AG10803 (cell line): ENCODE results near the gene ADPRM.
"Not testable (repeated sequence)": the region's sequence is repeated elsewhere in the genome, so short reads cannot be mapped to it uniquely, and the experiment has no call there.

Source experiments
- DNase-seq: peaks from one replicate; pipeline ENCODE4 v3.0.0; 2010; ENCODE audit warnings: low read depth
- H3K4me3 ChIP-seq: 2 replicates; pipeline ENCODE4 v1.5.1; 2011; ENCODE audit warnings: mild to moderate bottlenecking, low read length, control low read depth
- TF ChIP-seq, protein P1 (sequence below): conservative IDR thresholded peaks from 2 replicates; pipeline ENCODE4 v1.5.1; 2011; ENCODE audit warnings: mild to moderate bottlenecking, low read length, control low read depth, inconsistent platforms

The ADPRM gene

DNA sequence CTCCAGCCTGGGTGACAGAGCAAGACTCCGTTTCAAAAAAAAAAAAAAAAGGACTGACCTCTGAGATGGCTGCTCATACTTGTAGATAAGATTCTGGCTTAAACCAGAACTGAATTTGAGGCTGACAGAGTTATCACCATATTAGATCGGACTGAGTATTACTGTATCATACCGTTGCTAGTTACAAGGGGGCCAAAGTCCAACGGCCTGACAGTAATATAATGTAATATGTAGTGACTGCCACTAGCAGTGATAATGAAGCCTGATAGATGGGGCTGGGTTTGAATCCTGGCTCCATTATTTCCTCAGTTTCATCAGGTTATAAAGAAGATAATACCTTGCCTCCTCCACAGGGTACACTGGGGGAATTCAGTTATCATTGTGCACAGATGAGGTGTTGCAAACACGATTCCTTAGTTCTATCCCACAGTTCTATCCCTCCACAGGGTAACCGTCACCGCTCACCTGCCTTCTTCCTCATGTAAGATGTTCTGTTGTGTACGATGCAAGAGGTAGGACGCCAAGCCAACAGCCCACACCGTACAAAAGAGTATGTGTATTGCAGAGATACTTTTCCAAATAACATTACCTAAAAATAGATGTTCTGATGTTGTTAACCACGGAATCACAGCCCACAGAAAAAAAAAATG, 27.3 kb downstream of the ADPRM start:
- TF ChIP-seq, protein P1, sequence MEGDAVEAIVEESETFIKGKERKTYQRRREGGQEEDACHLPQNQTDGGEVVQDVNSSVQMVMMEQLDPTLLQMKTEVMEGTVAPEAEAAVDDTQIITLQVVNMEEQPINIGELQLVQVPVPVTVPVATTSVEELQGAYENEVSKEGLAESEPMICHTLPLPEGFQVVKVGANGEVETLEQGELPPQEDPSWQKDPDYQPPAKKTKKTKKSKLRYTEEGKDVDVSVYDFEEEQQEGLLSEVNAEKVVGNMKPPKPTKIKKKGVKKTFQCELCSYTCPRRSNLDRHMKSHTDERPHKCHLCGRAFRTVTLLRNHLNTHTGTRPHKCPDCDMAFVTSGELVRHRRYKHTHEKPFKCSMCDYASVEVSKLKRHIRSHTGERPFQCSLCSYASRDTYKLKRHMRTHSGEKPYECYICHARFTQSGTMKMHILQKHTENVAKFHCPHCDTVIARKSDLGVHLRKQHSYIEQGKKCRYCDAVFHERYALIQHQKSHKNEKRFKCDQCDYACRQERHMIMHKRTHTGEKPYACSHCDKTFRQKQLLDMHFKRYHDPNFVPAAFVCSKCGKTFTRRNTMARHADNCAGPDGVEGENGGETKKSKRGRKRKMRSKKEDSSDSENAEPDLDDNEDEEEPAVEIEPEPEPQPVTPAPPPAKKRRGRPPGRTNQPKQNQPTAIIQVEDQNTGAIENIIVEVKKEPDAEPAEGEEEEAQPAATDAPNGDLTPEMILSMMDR = no peak
- no peak overlapping the region for H3K4me3 ChIP-seq
- DNase-seq = no peak

DNA sequence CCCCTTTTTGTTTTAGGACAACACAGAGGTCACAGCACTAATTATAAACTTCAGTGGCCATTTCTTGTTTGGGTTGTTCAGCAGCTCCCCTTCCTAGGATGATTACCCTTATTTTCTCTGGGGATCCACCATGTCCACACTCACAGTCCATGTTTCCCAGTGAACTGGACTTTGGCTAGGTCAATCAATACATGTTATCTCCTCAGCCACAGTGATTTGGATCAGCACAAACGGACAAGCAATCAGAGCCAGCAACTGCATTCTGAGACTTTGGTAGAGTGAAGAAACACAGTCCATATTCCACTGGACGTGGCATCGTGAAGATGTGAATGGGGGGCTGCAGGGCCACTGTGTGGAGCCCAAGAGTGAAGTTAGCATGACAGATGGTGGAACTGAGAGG, 27.9 kb downstream of the ADPRM start:
- DNase-seq = no peak
- H3K4me3 ChIP-seq = no peak overlapping the region
- TF ChIP-seq, protein P1 = no peak

DNA sequence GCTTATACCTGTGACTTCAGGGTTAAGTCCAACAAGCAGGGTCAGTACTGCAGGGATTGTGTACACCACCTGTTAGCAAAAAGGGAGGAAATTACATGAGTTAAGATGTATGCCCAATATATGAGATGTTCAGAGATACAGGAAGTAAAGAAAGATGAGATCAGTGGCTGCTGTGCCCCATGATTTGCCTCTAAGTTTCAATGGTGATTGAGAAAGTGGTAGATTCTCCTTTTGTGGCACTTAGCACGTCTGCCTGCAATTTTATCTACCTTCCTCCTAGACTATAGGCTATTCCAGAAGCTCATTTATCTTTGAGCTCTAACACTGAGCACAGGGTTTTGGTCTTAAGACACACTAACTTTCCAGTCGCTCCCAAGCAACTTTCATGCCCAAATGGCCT, 28.8 kb downstream of the ADPRM start:
- H3K4me3 ChIP-seq = no peak overlapping the region
- no peak for DNase-seq
- TF ChIP-seq, protein P1 = no peak

DNA sequence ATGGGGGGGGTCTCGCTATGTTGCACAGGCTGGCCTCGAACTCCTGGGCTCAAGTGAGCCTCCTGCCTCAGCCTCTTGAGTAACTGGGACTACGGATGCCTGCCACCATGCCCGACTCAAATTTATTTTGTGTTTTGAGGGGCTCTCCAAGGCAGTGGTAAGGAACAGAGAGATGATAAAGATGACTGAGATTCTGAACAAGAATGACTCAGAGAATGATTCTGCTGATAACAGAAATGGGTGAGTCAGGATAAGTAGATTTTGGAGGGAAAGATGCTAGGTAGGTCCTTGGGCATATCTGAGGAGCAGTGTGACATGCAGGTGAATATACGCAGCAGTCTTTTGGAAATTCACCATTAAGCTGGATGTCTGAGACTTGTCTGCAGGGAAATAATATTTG, 29.8 kb downstream of the ADPRM start:
- DNase-seq = no peak
- no peak overlapping the region for H3K4me3 ChIP-seq
- TF ChIP-seq, protein P1 = no peak

DNA sequence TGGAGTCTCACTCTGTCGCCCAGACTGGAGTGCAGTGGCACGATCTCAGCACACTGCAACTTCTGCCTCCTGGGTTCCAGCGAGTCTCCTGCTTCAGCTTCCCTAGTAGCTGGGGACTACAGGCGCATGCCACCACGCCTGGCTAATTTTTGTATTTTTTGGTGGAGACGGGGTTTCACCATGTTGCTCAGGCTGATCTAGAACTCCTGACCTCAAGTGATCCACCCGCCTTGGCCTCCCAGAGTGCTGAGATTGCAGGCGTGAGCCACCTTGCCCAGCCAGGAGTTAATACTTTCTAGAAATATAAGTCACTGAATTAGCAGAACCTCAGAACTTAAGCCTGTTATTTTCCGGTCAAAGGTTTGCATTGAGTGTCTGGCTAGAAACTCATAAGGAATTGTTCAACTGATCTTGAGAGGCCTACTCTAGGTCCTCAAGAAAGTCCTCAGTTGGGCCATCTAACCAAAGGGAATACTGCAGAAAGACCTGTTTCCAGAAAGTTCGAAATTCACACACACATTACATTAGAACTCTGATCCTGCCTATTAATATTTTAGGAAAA, 31.0 kb downstream of the ADPRM start:
- H3K4me3 ChIP-seq = no peak overlapping the region
- DNase-seq = no peak
- TF ChIP-seq, protein P1 = no peak

DNA sequence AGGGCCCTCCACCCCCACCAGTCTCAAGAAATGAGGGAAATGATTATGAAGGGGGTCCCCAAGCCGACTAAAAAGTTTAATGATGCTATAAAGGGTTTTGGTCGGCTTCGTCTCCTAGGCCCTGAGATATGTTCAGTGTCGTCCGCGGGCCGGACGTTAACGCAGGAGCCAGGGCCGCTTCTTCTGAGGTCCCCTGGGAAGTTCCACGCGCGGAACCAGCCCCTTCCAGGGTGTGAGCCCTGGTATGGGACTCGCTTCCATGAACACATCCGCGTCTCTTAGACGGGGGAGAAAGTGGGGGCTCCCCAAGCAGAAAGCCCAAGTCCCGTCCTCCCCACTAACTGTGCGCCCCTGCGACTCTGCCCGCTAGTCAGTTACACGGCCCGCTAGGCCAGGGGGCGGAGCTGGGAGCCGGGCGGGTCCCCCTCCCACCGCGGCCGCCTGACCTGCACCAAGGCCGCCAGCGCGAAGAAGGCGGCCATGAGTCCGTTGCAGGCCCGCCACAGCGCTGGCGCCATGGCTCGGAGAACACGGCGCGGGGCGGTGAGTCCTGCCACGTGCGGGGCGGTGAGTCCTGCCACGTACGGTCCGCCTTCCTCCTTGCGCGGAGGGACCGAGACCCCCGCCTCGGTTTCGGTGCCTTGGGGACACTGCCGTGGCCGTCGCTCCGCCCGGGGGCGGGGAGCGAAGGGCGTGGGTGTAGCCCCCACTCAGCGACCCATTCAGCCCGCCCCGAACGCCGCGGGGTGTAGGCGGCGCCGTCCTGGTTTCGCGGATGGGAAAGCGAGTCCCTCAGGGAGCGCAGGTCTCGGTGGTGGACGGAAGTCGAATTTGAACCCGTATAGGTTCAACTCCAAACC, 32.2 kb downstream of the ADPRM start, which contains the start of gene TMEM220:
TMEM220 (minus strand) TSS at position 690 of the 860 bp plus-strand sequence; CDS start at position 518, 172 bp downstream.
- peak; percentile 75 for DNase-seq
- H3K4me3 ChIP-seq = peak within 1 kb of the TSS; percentile 67
- TF ChIP-seq, protein P1 = no peak

DNA sequence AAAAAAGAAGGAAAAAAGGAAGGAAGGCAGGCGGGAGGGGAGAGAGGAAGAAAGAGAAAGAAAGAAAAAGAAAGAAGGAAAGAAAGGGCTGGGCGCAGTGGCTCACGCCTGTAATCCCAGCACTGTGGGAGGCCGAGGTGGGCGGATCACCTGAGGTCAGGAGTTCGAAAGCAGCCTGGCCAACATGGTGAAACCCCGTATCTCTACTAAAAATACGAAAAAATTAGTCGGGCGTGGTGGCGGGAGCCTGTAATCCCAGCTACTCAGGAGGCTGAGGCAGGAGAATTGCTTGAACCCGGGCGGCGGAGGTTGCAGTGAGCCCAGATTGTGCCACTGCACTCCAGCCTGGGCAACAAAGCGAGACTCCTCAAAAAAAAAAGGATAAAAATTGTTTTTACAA, 32.9 kb downstream of the ADPRM start:
- H3K4me3 ChIP-seq = peak overlapping the region; percentile 67
- not testable (repeated sequence) for DNase-seq
